Stimulated activated memory B cell treated with anti-CD40 and anti-IgM and Interleukin-4, amounts not matched to agents 10 μg/mL and 1 μg/mL and 100 μg/mL, for 72 hours (primary cell): ENCODE data around the gene CHRM5.
A peak's percentile ranks its signal among the peaks of the same experiment; 100 is the strongest.

Experiments used
- ATAC-seq: fragments of 150-1000 bp; cut with Tn5 transposase; 2 replicates; pipeline ENCODE4 v1.10.0; 2021
- H3K27ac Mint-ChIP-seq: one replicate; pipeline ENCODE4 v1.8.0; 2022; ENCODE audit warnings: mild to moderate bottlenecking, mixed read lengths
- H3K27me3 Mint-ChIP-seq: one replicate; pipeline ENCODE4 v1.8.0; 2022; ENCODE audit warnings: mixed read lengths
- H3K36me3 Mint-ChIP-seq: one replicate; pipeline ENCODE4 v1.8.0; 2022; ENCODE audit warnings: mixed read lengths
- H3K4me1 Mint-ChIP-seq: one replicate; pipeline ENCODE4 v1.8.0; 2022; ENCODE audit warnings: mixed read lengths
- H3K4me3 Mint-ChIP-seq: one replicate; pipeline ENCODE4 v1.8.0; 2022; ENCODE audit warnings: mild to moderate bottlenecking, moderate library complexity, mixed read lengths
- H3K9me3 Mint-ChIP-seq: one replicate; pipeline ENCODE4 v1.8.0; 2022; ENCODE audit warnings: mixed read lengths

The CHRM5 gene

DNA sequence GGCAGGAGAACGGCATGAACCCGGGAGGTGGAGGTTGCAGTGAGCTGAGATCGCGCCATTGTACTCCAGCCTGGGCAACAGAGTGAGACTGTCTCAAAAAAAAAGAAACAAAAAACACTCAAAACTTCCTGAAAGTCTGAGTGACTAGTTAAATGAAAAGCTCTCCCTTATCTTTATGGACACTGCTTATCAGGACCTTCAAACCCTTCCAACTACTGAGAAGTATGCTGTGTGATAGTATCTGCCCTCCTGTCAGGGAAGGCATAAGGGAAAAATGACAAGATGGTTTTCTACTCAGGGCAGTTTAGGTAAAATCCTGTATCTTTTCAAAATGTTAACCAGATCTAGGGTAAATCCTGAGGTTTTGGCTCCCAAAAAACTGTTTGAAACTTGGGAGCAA lies 111.6 kb downstream of the CHRM5 start:
- H3K9me3 Mint-ChIP-seq = no peaks in the 10 kb centered on the region
- no peaks in the 10 kb centered on the region for H3K27me3 Mint-ChIP-seq
- H3K36me3 Mint-ChIP-seq = peaks cover 21% of the 10 kb centered on the region
- no peak overlapping the region for H3K4me3 Mint-ChIP-seq
- H3K27ac Mint-ChIP-seq = no peak overlapping the region
- no peaks in the 10 kb centered on the region for H3K4me1 Mint-ChIP-seq
- no peak for ATAC-seq

GRCh38 chr15:34084086-34084485 lies 115.8 kb downstream of the CHRM5 start:
- no peaks in the 10 kb centered on the region for H3K27me3 Mint-ChIP-seq
- no peak overlapping the region for H3K27ac Mint-ChIP-seq
- H3K4me3 Mint-ChIP-seq = no peak overlapping the region
- ATAC-seq = no peak
- H3K36me3 Mint-ChIP-seq = peaks cover 26% of the 10 kb centered on the region
- H3K9me3 Mint-ChIP-seq = no peaks in the 10 kb centered on the region
- no peaks in the 10 kb centered on the region for H3K4me1 Mint-ChIP-seq

DNA sequence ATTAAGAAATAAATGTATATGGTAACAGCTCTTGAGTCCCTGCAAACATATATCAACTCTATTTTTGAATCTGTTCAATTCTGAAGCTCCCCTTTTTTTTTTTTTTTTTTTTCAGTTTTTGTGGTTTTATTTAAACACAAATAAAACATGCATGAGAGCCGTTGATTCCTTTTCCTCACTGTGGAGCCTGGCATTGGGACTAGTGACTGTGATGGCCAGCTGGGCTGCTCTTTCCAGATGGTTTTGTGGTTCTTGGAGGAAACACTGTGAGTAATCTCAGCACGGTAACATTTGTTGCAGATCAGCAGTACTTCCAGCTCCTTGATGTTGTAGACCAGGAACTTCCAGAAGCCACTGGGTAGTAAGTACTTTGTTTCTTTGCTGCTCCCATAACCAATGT lies 117.4 kb downstream of the CHRM5 start:
- ATAC-seq = no peak
- no peaks in the 10 kb centered on the region for H3K9me3 Mint-ChIP-seq
- no peak overlapping the region for H3K27ac Mint-ChIP-seq
- peaks cover 36% of the 10 kb centered on the region for H3K36me3 Mint-ChIP-seq
- no peaks in the 10 kb centered on the region for H3K27me3 Mint-ChIP-seq
- H3K4me1 Mint-ChIP-seq = peaks cover 5% of the 10 kb centered on the region
- no peak overlapping the region for H3K4me3 Mint-ChIP-seq

DNA sequence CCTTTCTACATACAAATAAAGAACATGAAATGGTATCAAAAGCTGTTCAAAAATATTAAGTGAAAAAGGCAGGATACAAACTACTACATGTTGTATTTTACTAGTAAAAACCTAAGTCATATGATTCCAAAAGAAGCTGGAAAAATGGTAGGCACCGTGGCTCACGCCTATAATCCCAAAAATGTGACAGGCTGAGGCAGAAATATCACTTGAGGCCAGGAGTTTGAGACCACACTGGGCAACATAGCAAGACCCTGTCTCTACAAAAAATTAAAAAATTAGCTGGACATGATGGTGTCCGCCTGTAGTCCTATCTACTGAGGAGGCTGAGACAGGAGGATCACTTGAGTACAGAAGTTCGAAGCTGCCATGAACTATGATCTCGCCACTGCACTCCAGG lies 131.6 kb downstream of the CHRM5 start:
- Mint-ChIP-seq H3K4me1 (peaks cover 23% of the 10 kb centered on the region), H3K27me3 (no peaks in the 10 kb centered on the region), H3K27ac (no peak overlapping the region), H3K4me3 (no peak overlapping the region), H3K36me3 (peaks cover 21% of the 10 kb centered on the region), H3K9me3 (no peaks in the 10 kb centered on the region)
- ATAC-seq = no peak

DNA sequence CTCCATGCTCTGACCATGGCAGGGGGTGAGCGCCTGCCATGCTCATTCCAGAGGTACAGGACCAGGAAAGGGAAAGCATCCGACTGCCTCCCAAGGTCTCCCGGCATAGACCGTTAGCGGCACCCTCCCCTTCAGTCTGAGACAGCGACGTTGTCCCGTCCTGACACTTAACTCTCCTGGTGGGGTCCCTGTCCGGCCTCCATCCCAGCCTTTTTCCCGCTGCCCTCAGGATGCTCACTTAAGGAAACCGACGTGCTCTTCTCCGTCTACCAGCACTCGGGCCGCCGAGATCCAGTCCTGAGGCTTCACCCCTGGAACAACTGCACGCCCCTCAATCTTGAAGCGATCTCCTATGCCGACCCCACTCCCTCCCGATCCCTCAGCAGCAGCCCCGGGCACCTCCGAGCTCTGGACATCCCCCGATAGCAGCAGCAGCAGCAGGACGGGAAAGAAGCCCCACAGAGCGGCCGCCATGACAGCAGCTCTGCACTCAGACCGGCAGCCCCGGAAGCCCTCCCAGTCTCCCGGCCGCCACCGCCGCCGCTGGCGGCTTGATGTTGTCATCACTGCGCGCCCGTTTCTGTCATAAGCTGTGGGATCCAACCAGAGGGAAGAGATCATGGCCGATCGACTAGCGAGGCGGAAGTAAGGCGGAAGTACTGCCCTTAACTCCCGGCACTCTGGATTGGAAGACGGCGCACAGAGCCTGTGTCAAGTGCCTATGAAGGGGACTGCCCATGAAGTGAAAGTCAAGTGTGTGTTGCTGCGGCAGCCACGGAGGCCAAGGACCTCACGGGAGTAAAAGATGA lies 133.3 kb downstream of the CHRM5 start, which contains the start of the genes EMC7 and PGBD4:
Gene EMC7, minus strand, starts transcription at position 497 of the 809 bp plus-strand sequence. Its CDS starts 23 bp downstream, at position 474.
Gene PGBD4, plus strand, starts transcription at position 718 of the 809 bp plus-strand sequence. CDS start 449 bp downstream, outside the sequence.
- H3K27ac Mint-ChIP-seq = peak within 1 kb of the TSS; percentile 98
- H3K9me3 Mint-ChIP-seq = no peaks in the 10 kb centered on the region
- peak; percentile 100 for ATAC-seq
- H3K36me3 Mint-ChIP-seq = peaks cover 24% of the 10 kb centered on the region
- H3K4me3 Mint-ChIP-seq = peak within 1 kb of the TSS; percentile 98
- H3K27me3 Mint-ChIP-seq = no peaks in the 10 kb centered on the region
- H3K4me1 Mint-ChIP-seq = peaks cover 23% of the 10 kb centered on the region

DNA sequence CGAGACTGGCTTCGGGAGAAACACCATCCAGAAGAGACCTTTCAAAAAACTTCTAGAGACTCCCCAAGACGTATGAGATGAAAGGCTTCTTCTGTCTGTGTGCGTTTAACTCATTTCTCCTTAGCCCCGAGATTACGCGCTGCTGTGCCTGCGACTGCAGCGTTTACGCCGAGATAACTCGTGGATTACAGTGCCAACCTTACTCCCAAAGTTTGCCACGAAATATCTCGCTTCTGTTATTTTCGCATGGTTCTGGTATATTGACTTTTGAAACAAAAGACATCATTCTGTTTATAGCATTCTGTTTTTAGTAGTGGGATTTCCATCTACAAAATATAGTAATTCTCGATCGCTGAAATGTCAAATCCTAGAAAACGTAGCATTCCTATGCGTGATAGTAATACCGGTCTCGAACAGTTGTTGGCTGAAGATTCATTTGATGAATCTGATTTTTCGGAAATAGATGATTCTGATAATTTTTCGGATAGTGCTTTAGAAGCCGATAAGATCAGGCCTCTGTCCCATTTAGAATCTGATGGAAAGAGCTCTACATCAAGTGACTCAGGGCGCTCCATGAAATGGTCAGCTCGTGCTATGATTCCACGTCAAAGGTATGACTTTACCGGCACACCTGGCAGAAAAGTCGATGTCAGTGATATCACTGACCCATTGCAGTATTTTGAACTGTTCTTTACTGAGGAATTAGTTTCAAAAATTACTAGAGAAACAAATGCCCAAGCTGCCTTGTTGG lies 134.1 kb downstream of the CHRM5 start:
- H3K4me1 Mint-ChIP-seq = peaks cover 23% of the 10 kb centered on the region
- peaks cover 25% of the 10 kb centered on the region for H3K36me3 Mint-ChIP-seq
- no peaks in the 10 kb centered on the region for H3K27me3 Mint-ChIP-seq
- H3K4me3 Mint-ChIP-seq = peak overlapping the region; percentile 98
- H3K27ac Mint-ChIP-seq = peak overlapping the region; percentile 98
- no peak for ATAC-seq
- no peaks in the 10 kb centered on the region for H3K9me3 Mint-ChIP-seq

DNA sequence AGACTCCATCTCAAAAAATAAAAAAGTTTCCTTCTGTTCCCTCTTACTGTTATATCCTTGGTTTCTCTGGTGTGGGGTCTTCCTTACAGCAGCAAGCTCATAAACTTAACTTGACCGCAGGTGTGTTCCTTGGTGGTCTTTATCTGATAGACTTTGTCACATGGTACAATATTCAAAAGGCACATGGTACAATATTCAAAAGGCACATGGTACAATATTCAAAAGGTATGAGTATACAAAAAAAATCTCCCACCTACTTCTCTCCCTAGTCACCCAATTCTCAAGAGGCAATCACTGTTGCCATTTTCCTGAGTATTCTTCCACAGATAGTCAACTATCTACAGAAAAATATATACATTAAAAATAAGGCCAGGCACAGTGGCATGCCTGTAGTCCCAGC lies 138.1 kb downstream of the CHRM5 start:
- H3K27ac Mint-ChIP-seq = no peak overlapping the region
- H3K27me3 Mint-ChIP-seq = no peaks in the 10 kb centered on the region
- H3K4me3 Mint-ChIP-seq = no peak overlapping the region
- peaks cover 3% of the 10 kb centered on the region for H3K4me1 Mint-ChIP-seq
- no peaks in the 10 kb centered on the region for H3K9me3 Mint-ChIP-seq
- ATAC-seq = no peak
- peaks cover 20% of the 10 kb centered on the region for H3K36me3 Mint-ChIP-seq

- Mint-ChIP-seq H3K27ac (no peak overlapping the region), H3K4me1 (no peaks in the 10 kb centered on the region), H3K4me3 (no peak overlapping the region), H3K9me3 (no peaks in the 10 kb centered on the region), H3K36me3 (peaks cover 20% of the 10 kb centered on the region), H3K27me3 (no peaks in the 10 kb centered on the region)
- ATAC-seq = no peak
Observed at GRCh38 chr15:34107315-34107714, 139.0 kb downstream of the CHRM5 start.

DNA sequence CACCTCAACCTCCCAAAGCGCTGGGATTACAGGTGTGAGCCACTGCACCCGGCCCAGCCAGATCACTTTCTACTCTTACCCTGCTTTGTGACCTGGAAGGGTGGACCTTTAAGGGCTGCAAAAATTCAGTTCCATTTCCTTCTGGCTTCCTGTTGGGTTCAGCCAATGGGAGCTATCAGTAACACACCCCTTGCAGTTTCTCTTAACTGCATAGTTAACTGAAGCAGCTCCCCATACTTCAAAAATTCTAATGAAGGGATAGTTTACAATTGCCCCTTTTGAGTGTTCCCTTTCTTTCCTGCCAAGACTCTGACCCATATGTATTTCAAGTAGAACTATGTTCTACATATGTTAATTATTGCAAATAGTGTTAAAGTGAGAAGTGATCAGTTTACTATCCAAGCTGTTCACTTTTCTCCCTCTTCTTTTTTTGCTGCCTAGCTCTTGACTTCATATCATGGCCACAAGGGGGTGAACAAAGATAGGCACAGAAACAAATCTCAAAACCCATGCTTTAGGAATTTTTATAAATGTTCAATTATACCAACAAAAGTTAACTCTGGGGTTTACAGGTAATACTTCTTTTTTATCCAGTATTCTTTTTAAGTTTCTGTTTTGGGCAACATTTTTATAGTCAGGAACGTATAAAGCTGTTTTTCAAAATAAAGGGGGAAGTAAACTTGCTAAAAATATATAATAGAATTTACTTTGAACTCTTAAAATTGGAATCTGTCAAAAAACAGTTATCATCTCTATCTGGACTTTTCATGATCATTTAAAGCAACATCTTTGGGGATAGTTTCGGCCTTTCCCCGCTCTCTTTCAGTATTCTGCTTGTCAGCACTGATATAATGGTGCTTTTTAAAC lies 141.7 kb downstream of the CHRM5 start:
- H3K9me3 Mint-ChIP-seq = no peaks in the 10 kb centered on the region
- no peak overlapping the region for H3K27ac Mint-ChIP-seq
- peaks cover 13% of the 10 kb centered on the region for H3K27me3 Mint-ChIP-seq
- ATAC-seq = no peak
- peaks cover 8% of the 10 kb centered on the region for H3K36me3 Mint-ChIP-seq
- H3K4me3 Mint-ChIP-seq = no peak overlapping the region
- H3K4me1 Mint-ChIP-seq = no peaks in the 10 kb centered on the region

DNA sequence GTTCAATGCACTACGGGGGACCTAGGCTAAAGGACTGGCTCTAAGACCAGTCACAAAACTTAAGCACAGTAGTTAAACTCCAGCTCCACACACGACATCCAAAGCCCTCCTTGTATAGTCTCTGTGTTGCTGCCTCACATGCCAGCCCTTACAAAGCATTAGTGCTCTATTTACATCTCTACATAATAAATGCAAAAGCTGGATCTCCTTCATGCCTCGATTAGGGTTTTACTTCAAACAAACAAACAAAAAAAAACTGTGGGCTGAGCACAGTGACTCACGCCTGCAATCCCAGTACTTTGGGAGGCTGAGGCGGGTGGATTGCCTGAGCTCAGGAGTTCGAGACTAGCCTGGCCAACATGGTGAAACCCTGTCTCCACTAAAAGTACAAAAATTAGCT lies 143.2 kb downstream of the CHRM5 start:
- no peak overlapping the region for H3K4me3 Mint-ChIP-seq
- no peak overlapping the region for H3K27ac Mint-ChIP-seq
- H3K36me3 Mint-ChIP-seq = peaks cover 1% of the 10 kb centered on the region
- H3K9me3 Mint-ChIP-seq = no peaks in the 10 kb centered on the region
- no peak for ATAC-seq
- peaks cover 15% of the 10 kb centered on the region for H3K27me3 Mint-ChIP-seq
- H3K4me1 Mint-ChIP-seq = no peaks in the 10 kb centered on the region

DNA sequence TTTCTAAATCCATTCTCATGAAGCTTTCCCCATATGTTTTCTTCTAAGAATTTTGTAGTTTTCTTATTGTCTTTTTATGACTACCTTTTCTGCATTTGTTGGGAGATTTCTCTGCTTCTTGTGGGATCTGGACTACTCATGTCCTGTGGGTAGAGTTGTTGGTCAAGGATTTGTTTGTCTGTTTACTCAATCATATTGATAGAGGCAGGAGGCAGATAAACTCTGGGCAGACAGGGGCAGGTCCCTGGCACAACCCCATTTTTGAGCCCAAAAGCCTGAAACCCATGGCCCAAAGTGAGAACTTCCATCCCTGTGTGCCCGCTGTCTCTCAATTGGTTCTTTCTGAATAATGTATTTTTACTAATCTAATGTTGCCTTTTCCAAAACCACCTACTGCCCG lies 145.9 kb downstream of the CHRM5 start:
- Mint-ChIP-seq H3K4me1 (no peaks in the 10 kb centered on the region), H3K27ac (no peak overlapping the region), H3K9me3 (no peaks in the 10 kb centered on the region), H3K27me3 (peaks cover 15% of the 10 kb centered on the region), H3K4me3 (no peak overlapping the region), H3K36me3 (no peaks in the 10 kb centered on the region)
- ATAC-seq = no peak

- H3K4me1 Mint-ChIP-seq = no peaks in the 10 kb centered on the region
- H3K27ac Mint-ChIP-seq = no peak overlapping the region
- H3K27me3 Mint-ChIP-seq = peaks cover 15% of the 10 kb centered on the region
- ATAC-seq = no peak
- no peak overlapping the region for H3K4me3 Mint-ChIP-seq
- no peaks in the 10 kb centered on the region for H3K9me3 Mint-ChIP-seq
- no peaks in the 10 kb centered on the region for H3K36me3 Mint-ChIP-seq
Observed at GRCh38 chr15:34114739-34115138, 146.4 kb downstream of the CHRM5 start.

DNA sequence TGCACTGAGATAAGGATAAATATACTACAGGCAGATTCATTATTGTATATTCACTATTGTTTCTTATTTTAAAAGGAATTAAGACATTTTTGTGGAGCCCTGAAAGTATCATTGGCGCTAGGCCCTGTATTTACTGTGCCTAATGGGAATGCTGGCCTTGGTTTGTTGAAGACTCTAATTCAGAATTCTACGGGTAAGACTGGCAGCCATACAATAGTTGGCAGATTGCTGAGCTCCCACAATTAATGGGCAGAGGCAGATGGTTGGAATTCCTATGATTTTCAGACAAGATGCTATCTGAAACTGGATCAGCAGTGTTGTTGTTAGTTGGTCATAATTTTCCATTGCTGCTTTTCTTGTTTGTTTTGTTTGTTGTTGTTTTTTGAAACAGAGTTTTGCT lies 148.3 kb downstream of the CHRM5 start:
- H3K27ac Mint-ChIP-seq = no peak overlapping the region
- H3K27me3 Mint-ChIP-seq = peaks cover 32% of the 10 kb centered on the region
- H3K4me1 Mint-ChIP-seq = no peaks in the 10 kb centered on the region
- H3K4me3 Mint-ChIP-seq = no peak overlapping the region
- ATAC-seq = no peak
- peaks cover 2% of the 10 kb centered on the region for H3K9me3 Mint-ChIP-seq
- no peaks in the 10 kb centered on the region for H3K36me3 Mint-ChIP-seq
